IMR-90 (cell line): Measurements from ENCODE around the gene ADTRP. TPM values are rescaled to one million over a fixed set of nuclear protein-coding genes. Genes with fewer than 3 reads are reported as not detected.

Source experiments
- ATAC-seq: fragments of 200-7000 bp; cut with Tn5 transposase; 2 replicates; pipeline ENCODE4 v1.9.1; 2020; ENCODE audit warnings: low read depth, mild to moderate bottlenecking, moderate library complexity
- BruUV-seq: library from RNA; stranded (reverse); fragments of 400-500 nt; replicated peaks from 2 replicates; lab custom pipeline; 2021; lab: Mats Ljungman, UMichigan
- CTCF ChIA-PET: fragments of 300-600 bp; formaldehyde crosslinking; extraction: SDS; loops from one replicate; lab custom pipeline; 2021; ENCODE audit warnings: antibody characterized with exemption; lab: Yijun Ruan, JAX
- POLR2A ChIA-PET: fragments of 300-600 bp; sonication (Branson Sonifier 250); formaldehyde crosslinking; loops from one replicate; lab custom pipeline; 2022; ENCODE audit warnings: antibody characterized with exemption; ENCODE audit not compliant: unreplicated experiment; lab: Charles Lee
- DNase-seq: peaks from one replicate; pipeline ENCODE4 v3.0.0; 2013
- H2AFZ ChIP-seq: replicated peaks from 2 replicates; pipeline ENCODE3; 2013; ENCODE audit warnings: low read length, mild to moderate bottlenecking; ENCODE audit not compliant: poor library complexity
- H2AK5ac ChIP-seq: 2 replicates; pipeline ENCODE4 v1.6.1; 2013; ENCODE audit warnings: low read depth, low read length, inconsistent platforms
- H2AK9ac ChIP-seq: replicated peaks from 2 replicates; pipeline ENCODE3; 2013; ENCODE audit warnings: mild to moderate bottlenecking, low read depth, low read length, moderate library complexity; ENCODE audit not compliant: poor library complexity
- H2BK120ac ChIP-seq: 2 replicates; pipeline ENCODE4 v1.6.1; 2013; ENCODE audit warnings: low read depth, low read length, inconsistent platforms
- H2BK15ac ChIP-seq: 3 replicates; pipeline ENCODE4 v1.6.1; 2013; ENCODE audit warnings: low read depth, low read length, inconsistent platforms
- H2BK20ac ChIP-seq: 2 replicates; pipeline ENCODE4 v1.6.1; 2013; ENCODE audit warnings: low read depth, mild to moderate bottlenecking, inconsistent platforms, low read length, moderate library complexity
- H2BK5ac ChIP-seq: 2 replicates; pipeline ENCODE4 v1.6.1; 2013; ENCODE audit warnings: mild to moderate bottlenecking, low read depth, low read length, inconsistent platforms; ENCODE audit not compliant: poor library complexity, severe bottlenecking
- H3K14ac ChIP-seq: replicated peaks from 2 replicates; pipeline ENCODE4 v1.6.1; 2013; ENCODE audit warnings: low read depth, low read length, inconsistent platforms
- H3K18ac ChIP-seq: 2 replicates; pipeline ENCODE4 v1.6.1; 2013; ENCODE audit warnings: low read depth, low read length, control low read depth
- H3K23ac ChIP-seq: 2 replicates; pipeline ENCODE4 v1.6.1; 2013; ENCODE audit warnings: low read depth, low read length, inconsistent platforms
- H3K27ac ChIP-seq: 2 replicates; pipeline ENCODE4 v1.5.1; 2013; ENCODE audit warnings: mild to moderate bottlenecking, control low read depth, low read length; ENCODE audit not compliant: insufficient read depth
- H3K27me3 ChIP-seq: 2 replicates; pipeline ENCODE4 v1.6.1; 2013; ENCODE audit warnings: low read length; ENCODE audit not compliant: control insufficient read depth, insufficient read depth
- H3K36me3 ChIP-seq: 2 replicates; pipeline ENCODE4 v1.6.1; 2013; ENCODE audit warnings: low read length, mixed read lengths; ENCODE audit not compliant: control insufficient read depth, insufficient read depth
- H3K4ac ChIP-seq: 2 replicates; pipeline ENCODE4 v1.6.1; 2013; ENCODE audit warnings: low read depth, low read length, inconsistent platforms
- H3K4me1 ChIP-seq: 2 replicates; pipeline ENCODE4 v1.6.1; 2013; ENCODE audit warnings: low read length, mixed read lengths; ENCODE audit not compliant: control insufficient read depth, insufficient read depth
- H3K4me2 ChIP-seq: 2 replicates; pipeline ENCODE4 v1.6.1; 2013; ENCODE audit warnings: low read depth, mild to moderate bottlenecking, control low read depth, low read length, moderate library complexity
- H3K4me3 ChIP-seq: 2 replicates; pipeline ENCODE4 v1.5.1; 2013; ENCODE audit warnings: low read depth, mild to moderate bottlenecking, control low read depth, low read length, moderate library complexity; ENCODE audit not compliant: insufficient read depth
- H3K56ac ChIP-seq: 2 replicates; pipeline ENCODE4 v1.6.1; 2013; ENCODE audit warnings: low read length, inconsistent platforms; ENCODE audit not compliant: insufficient read depth; ENCODE audit errors: extremely low read depth
- H3K79me1 ChIP-seq, 2 experiments: 2 replicates each; pipeline ENCODE4 v1.6.1; 2013; ENCODE audit warnings: low read length in 2 of 2, inconsistent platforms in 1 of 2, low read depth in 1 of 2
- H3K9ac ChIP-seq: 2 replicates; pipeline ENCODE4 v1.6.1; 2013; ENCODE audit warnings: low read depth, low read length, control low read depth
- H3K9me1 ChIP-seq: 2 replicates; pipeline ENCODE4 v1.6.1; 2013; ENCODE audit warnings: low read length, inconsistent platforms; ENCODE audit not compliant: insufficient read depth
- H3K9me3 ChIP-seq: 2 replicates; pipeline ENCODE4 v1.6.1; 2013; ENCODE audit warnings: low read length; ENCODE audit not compliant: control insufficient read depth, insufficient read depth
- H4K20me1 ChIP-seq: 2 replicates; pipeline ENCODE4 v1.6.1; 2013; ENCODE audit warnings: low read length, inconsistent platforms; ENCODE audit not compliant: insufficient read depth
- H4K5ac ChIP-seq: 2 replicates; pipeline ENCODE4 v1.6.1; 2013; ENCODE audit warnings: mild to moderate bottlenecking, low read depth, low read length, control low read depth
- H4K8ac ChIP-seq, 2 experiments: 2 replicates each; pipeline ENCODE4 v1.6.1; 2013; ENCODE audit warnings: low read depth in 2 of 2, low read length in 2 of 2, control low read depth in 1 of 2, inconsistent platforms in 1 of 2
- H4K91ac ChIP-seq: 2 replicates; pipeline ENCODE4 v1.6.1; 2013; ENCODE audit warnings: low read depth, low read length, inconsistent platforms; ENCODE audit not compliant: insufficient read depth
- FOS ChIP-seq: fragments of 150-350 bp; IDR thresholded peaks from 2 replicates; pipeline ENCODE4 v1.6.1; 2016; ENCODE audit warnings: low read depth, low read length
- MXI1 ChIP-seq: IDR thresholded peaks from 2 replicates; pipeline ENCODE4 v1.6.1; 2012; ENCODE audit warnings: low read depth, mild to moderate bottlenecking, low read length, moderate library complexity, borderline replicate concordance
- POLR2A ChIP-seq: IDR thresholded peaks from 2 replicates; pipeline ENCODE4 v1.6.1; 2012; ENCODE audit warnings: mild to moderate bottlenecking, low read depth, low read length
- SMC3 ChIP-seq: fragments of 150-350 bp; IDR thresholded peaks from 2 replicates; pipeline ENCODE4 v1.6.1; 2016; ENCODE audit warnings: low read depth, mild to moderate bottlenecking, antibody characterized with exemption, low read length, moderate library complexity
- WGBS, 2 experiments: methylation state at CpG; one replicate each; pipeline versions ENCODE4 v1.1.5 to v1.1.7; 2013; ENCODE audit warnings: missing lambda C conversion rate in 2 of 2; ENCODE audit not compliant: insufficient read length in 1 of 2; ENCODE audit errors: extremely low coverage in 2 of 2; 5-methylcytosine and 5-hydroxymethylcytosine counted together
- dilution Hi-C: fragments of 300-500 bp; cut with HindIII; formaldehyde crosslinking; loops from one replicate; pipeline ENCODE4 v1.14.3; 2018; ENCODE audit warnings: low sequenced_read_pairs; ENCODE audit not compliant: unreplicated experiment
- in situ Hi-C: fragments of 300-500 bp; cut with MboI; formaldehyde crosslinking; loops from 3 replicates; pipeline ENCODE4 v1.14.3; 2019; ENCODE audit warnings: low sequenced_read_pairs, inconsistent platforms, mixed read lengths
- intact Hi-C: fragments of 100-400 bp; cut with micrococcal nuclease; formaldehyde crosslinking; loops from 2 replicates; pipeline ENCODE4 v1.10.0; 2022
- polyA plus RNA-seq, 3 experiments: library from polyadenylated mRNA; depleted of rRNA; stranded (reverse); fragments of >200 nt; gene quantifications; 2 replicates each; pipeline ENCODE4 v1.2.3, GENCODE V29; 2012; ENCODE audit warnings: low replicate concordance in 1 of 3
- total RNA-seq: library from RNA; depleted of rRNA; stranded (reverse); fragments of >200 nt; gene quantifications from 2 replicates; pipeline ENCODE4 v1.2.3, GENCODE V29; 2012

Gene ADTRP
- total and polyA plus RNA-seq, 2 of the 4 experiments (the other 2 are of a cell fraction) = 0.50 to 0.72 TPM

GRCh38 chr6:11756292-11756691, 22.3 kb downstream of the ADTRP start:
- H4K91ac ChIP-seq = no peak overlapping the region
- H3K4me2 ChIP-seq = no peak overlapping the region
- no peak overlapping the region for H2AK5ac ChIP-seq
- H3K9me3 ChIP-seq = peaks cover 4% of the 10 kb centered on the region
- no peak overlapping the region for H3K4ac ChIP-seq
- H2BK5ac ChIP-seq = no peak overlapping the region
- no peak overlapping the region for H3K9ac ChIP-seq
- DNase-seq (no peak), ATAC-seq (no peak)
- H3K14ac ChIP-seq = no peak overlapping the region
- CTCF ChIA-PET = no interaction called here
- no peak overlapping the region for H4K5ac ChIP-seq
- dilution Hi-C loops (no loop called here), in situ Hi-C loops (no loop called here), intact Hi-C loops (no loop called here)
- H2AFZ ChIP-seq = no peak overlapping the region
- no peaks in the 10 kb centered on the region for H4K20me1 ChIP-seq
- H2BK120ac ChIP-seq = no peak overlapping the region
- H2BK15ac ChIP-seq = no peak overlapping the region
- no peaks in the 10 kb centered on the region for H3K79me1 ChIP-seq
- no peak overlapping the region for H3K56ac ChIP-seq
- no peak overlapping the region for H3K4me3 ChIP-seq
- H3K4me1 ChIP-seq = no peaks in the 10 kb centered on the region
- WGBS, 2 experiments = no CpG with 5 or more reads among the region's 2 CpGs
- no peaks in the 10 kb centered on the region for H3K36me3 ChIP-seq
- no peak overlapping the region for H2BK20ac ChIP-seq
- H3K9me1 ChIP-seq = no peaks in the 10 kb centered on the region
- H2AK9ac ChIP-seq = no peak overlapping the region
- no peak for TF ChIP-seq FOS
- no peak for TF ChIP-seq SMC3
- no peak for TF ChIP-seq POLR2A
- TF ChIP-seq MXI1 = no peak
- H3K27ac ChIP-seq = no peak overlapping the region
- H3K18ac ChIP-seq = no peak overlapping the region
- no peak overlapping the region for H3K23ac ChIP-seq
- H4K8ac ChIP-seq = no peak overlapping the region
- BruUV-seq = no TSS peak
- POLR2A ChIA-PET = no interaction called here
- no peaks in the 10 kb centered on the region for H3K27me3 ChIP-seq
